GM10248 (cell line): ENCODE measurements around the gene SYCE1L.

Experiments used
- CTCF ChIA-PET: fragments of 300-600 bp; sonication (Branson Sonifier 250); formaldehyde crosslinking; extraction: SDS; loops from one replicate; lab custom pipeline; 2021; ENCODE audit warnings: antibody characterized with exemption; lab: Yijun Ruan, JAX
- POLR2A ChIA-PET: fragments of 350-650 bp; sonication (Branson Sonifier 250); formaldehyde crosslinking; extraction: SDS; loops from one replicate; lab custom pipeline; 2020; ENCODE audit warnings: antibody characterized with exemption; lab: Yijun Ruan, JAX
- DNase-seq: peaks from one replicate; pipeline ENCODE4 v3.0.0; 2012; ENCODE audit errors: extremely low spot score
- CTCF ChIP-seq: IDR thresholded peaks from 2 replicates; pipeline ENCODE4 v1.5.1; 2012; ENCODE audit warnings: mild to moderate bottlenecking, low read depth; ENCODE audit errors: extremely low read depth, missing control alignments, control extremely low read depth

Gene SYCE1L

GRCh38 chr16:77195411-77195810 is 3.8 kb upstream of the SYCE1L start:
- POLR2A ChIA-PET, result no interaction called here
- CTCF ChIA-PET, result no interaction called here
- no peak for DNase-seq
- TF ChIP-seq CTCF, result no peak

- POLR2A ChIA-PET, result no interaction called here
- DNase-seq, result no peak
- TF ChIP-seq CTCF, result no peak
- CTCF ChIA-PET, result no interaction called here
Measured at GRCh38 chr16:77197747-77198146, 1.5 kb upstream of the SYCE1L start.

GRCh38 chr16:77206533-77206932 is 7.3 kb downstream of the SYCE1L start:
- no peak for DNase-seq
- CTCF ChIA-PET, result no interaction called here
- TF ChIP-seq CTCF, result no peak
- POLR2A ChIA-PET, result no interaction called here

GRCh38 chr16:77207030-77207429 is 7.8 kb downstream of the SYCE1L start:
- no peak for TF ChIP-seq CTCF
- POLR2A ChIA-PET, result no interaction called here
- CTCF ChIA-PET, result no interaction called here
- no peak for DNase-seq

- ChIA-PET CTCF (no interaction called here), POLR2A (no interaction called here)
- TF ChIP-seq CTCF, result no peak
- DNase-seq, result no peak
Measured at GRCh38 chr16:77208382-77208781, 9.2 kb downstream of the SYCE1L start.

- TF ChIP-seq CTCF, result no peak
- ChIA-PET CTCF (interaction anchor here (1.0 to 2.4 kb wide), 4 partner anchors 10 to 372 kb away, joined by 3 to 6 read pairs (median 4); no protein-coding TSS in a partner anchor), POLR2A (no interaction called here)
- peak; percentile 83 for DNase-seq
Measured at GRCh38 chr16:77211880-77212740, 12.9 kb downstream of the SYCE1L start.
